HG03280 (cell line): Measurements from ENCODE around the gene EMILIN2.

Experiments used
- ATAC-seq: cut with Tn5 transposase; IDR thresholded peaks from one replicate; pipeline ENCODE4 v1.9.1; 2021; ENCODE audit warnings: mild to moderate bottlenecking, moderate library complexity; ENCODE audit not compliant: unreplicated experiment

EMILIN2 gene

DNA sequence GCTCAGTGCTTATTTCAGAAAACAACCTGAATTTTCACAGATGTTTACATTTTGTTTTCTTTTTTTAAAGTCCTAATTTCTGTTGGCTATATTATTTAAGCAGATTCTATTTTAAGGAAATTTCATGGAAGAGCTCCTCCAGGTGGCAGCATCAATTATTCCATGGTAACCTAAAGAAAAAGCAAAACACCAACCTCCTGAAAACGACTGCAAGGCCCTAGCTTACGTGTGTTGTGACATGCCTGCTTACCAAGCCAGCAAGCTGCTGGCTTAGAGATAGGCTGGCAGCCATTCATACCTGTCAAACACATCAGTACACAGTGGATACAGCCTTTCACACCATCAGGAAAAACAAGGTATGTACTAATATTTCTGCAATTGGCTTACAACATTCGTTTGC lies 101.2 kb downstream of the EMILIN2 start:
- no peak for ATAC-seq

DNA sequence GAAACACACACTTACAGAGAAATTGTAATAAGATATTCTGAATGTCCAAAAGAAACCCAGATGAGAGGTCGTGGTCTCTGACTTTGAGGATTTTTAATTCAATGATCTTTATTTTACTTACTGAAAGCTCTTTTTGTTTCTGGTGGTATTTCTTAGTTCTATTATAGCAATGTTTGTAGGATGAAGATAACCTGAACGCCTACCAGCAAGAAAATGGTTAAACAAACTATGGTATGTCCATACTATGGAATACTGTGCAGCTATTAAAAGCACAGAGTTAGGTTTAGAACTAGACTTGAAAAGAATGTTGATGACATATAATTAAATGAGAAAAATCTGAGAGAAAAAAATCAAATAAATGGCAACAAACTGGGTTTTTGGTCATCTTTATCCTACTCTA lies 105.8 kb downstream of the EMILIN2 start:
- ATAC-seq, result no peak

DNA sequence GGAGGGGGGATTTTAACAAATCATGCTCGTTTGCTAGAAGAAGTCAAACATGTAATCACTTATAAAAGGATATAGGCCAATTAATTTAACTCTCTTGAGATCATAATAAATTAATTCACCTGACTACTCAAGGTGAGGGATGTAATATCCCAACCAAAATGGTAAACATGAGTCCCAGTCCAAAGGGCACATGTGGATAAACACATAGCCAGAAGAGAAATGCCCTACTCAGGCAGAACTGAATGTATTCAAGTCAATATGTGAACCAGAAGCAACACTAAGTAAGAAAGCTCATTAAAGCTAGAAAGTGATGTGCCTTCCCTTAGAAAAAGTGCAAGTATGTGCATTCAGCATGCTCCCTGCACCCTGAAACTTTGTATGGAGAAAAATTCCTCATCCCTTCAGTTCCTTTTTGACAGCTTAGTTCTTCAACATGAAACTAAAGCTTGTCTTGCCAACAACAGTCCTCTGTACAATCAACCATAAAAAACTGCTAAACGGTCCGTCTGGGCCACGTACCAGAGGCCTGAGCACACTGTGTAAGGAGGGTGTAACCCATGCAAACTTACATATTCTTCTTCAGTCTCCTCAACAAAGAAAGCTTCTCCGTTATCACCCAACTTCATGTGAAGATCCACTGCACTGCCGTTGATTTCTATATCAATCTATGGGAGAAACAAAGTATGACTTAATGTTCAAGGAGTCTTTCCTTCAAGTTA lies 107.3 kb downstream of the EMILIN2 start:
- no peak for ATAC-seq

DNA sequence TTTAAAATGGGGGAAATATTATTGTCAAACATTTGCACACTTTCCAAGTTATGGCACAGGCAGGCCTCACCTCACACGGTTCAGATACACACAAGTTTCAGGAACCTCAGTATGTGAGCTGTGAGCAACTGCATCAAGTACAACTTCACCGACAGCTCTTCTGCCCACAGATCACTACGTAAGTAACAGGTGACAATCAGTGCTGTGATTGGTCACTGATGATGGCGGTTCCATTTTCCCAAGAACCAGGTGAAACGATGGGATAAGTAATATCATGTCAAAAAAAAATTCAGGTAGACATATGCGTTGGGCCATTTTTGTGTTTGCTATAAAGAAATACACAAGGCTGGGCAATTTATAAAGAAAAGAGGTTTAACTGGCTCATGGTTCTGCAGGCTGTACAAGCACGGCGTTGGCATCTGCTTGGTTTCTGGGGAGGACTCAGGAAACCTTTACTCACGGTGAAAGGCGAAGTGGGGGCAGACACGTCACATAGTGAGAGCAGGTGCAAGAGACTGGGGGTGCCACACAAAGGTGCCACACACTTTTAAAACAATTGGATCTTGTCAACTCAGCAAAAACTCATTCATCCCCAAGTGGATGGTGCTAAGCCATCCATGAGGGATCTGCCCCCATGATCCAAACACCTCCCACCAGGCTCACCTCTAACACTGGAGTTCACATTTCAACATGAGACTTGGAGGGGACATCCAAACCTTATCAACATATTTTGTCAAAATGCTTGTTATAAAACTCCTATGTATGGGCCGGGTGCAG lies 108.3 kb downstream of the EMILIN2 start:
- no peak for ATAC-seq

DNA sequence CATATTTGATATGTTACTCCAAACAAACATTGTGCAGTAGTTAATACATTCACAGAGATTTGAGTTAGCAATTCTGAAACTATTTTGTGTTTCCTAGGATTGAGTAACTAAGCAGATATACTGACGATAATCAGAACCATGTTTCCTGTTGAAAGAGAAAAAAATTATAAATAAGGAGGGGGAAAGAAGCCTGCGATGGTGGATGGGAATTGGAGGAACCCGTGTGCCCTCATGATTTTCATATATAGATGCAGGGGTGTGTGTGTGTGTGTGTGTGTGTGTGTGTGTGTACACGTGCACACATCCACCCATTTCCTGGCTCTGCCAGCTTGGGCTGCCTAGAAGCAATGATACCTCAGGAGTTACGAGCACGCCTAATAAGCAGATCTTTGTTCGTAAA lies 109.2 kb downstream of the EMILIN2 start:
- ATAC-seq, result no peak

DNA sequence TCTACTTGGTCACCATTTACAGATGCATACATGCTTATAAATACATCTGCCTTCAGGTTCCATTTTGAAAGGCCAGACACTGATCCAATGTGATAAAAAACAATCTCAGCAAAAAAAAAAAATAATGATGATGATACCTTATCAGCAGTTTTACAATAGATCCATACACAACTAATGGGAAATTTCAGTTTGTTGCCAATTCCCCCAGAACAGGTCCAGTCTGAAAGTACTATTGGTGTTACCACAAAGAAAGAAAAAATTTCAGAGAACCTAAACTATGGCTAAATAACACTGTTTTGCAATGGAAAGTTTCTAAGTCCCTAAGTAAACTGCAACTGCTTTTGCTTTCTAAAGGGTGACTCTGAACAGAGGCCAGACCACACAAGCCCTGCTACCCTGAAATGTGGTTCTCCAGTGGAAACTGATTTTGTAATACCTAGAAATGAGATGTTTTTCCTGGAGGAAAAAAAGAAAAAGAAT lies 112.1 kb downstream of the EMILIN2 start:
- peak; percentile 54 for ATAC-seq

DNA sequence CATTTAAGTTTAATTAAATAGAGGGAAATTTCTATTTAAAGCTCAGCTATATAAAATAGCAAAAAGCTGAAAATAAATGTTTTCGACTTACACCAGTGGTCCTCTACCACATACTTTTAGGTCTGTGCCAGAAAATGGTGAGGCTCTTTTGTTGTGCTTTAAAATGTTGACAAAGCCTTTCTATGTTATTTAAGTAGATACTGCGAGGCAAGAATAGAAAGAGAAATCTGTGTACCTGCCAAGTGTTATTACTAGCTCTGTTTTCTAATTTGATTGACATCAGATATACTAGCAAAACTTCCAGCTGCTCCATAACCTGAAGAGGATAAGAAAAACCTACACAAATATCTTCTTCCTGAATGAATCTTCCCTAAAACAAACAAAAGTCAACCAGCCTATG lies 112.5 kb downstream of the EMILIN2 start:
- no peak for ATAC-seq

DNA sequence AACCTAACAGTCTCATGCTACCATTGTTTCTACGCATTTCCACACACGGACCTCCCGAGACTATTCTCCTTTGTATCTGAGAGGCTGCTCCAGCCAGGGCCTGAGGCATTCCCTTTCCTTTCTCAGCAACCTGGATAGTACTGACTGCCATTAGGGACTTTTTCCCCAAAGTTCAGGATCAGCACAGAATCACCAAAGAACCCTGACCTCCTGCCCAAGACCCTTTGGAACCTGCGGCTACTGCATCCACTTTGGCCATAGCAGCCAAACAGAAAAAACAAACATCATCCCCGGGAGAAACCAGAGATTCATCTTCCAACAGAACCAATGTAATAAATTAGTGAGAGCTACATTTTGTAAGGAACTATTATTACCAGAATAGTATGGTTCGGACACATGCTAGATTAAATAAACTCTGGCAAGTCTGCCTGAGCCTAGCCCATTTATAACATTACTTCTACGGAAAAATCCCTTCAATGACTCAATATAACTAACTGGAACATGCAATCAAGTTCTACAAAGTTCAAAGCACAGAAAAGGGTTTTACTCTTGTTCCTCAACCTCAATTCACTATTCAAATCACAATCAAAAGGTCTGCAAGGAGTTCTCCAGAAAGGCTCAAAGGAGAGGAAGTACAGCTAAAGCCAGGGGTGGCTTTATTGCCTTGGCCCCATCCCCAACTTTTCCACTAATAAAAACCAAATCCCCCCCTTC lies 114.3 kb downstream of the EMILIN2 start:
- no peak for ATAC-seq

DNA sequence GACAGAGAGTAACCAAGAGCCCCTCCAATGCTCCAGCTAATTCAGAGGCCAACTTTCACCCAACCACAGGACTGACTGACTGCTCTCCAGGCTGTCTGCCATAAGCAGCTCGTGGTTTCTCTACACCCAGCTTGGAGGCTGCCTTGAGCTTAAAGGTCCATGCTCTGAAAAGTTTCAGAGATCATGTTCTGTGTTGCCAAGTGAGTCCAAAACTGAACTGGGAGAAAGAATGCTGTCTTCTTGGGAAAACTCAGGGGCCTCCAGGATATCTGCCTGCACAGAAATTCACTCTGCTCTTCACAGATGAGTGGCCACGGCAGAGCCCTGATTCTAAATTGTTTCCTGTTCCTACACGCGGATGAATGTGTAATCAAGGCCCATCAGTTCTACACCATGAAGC lies 115.0 kb downstream of the EMILIN2 start:
- ATAC-seq, result no peak

DNA sequence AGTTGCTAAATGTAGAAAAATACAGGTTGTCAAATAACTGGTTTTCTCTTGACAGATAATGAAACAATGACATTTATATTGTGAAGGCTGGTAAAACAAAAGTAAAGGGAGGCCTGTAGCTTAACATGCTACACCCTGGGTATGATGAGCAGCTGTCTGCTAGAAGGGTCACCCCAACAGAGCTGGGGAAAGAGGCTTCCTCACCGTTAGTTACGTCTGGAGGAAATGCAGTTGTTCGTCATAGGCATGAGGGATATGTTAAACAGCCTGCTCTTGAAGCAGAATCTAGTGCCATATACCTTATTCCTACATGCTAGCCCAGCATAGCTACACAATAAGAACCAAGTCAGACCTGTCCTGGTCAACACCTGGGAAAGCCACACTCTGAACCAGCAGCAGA lies 116.2 kb downstream of the EMILIN2 start:
- no peak for ATAC-seq

DNA sequence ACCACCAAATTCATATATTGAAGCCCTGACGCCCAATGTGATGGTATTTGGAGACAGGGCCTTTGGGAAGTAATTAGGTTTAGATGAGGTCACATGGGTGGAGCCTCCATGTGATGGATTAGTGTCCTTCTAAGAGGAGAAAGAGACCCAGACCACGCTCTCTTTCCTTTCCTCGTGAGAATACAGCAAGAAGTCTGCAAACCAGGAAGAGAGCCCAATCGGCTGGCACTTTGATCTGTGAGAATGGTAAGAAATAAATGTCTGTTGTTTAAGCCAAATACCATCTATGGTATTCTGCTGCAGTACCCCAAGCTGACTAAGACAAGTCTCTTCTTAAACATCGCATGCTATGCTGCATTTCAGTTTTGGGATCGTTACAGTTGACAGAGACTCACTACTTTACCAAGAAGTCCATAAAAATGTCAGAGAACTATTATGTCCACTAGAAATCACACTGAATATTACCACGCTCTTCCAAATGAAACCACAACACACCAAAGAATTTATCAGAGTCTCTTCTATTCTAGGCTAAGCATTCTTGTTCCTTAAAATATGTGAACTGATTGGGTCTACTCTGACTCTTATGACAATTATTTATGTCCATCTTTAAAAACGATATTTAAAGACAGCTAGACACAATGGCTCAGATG lies 117.7 kb downstream of the EMILIN2 start:
- ATAC-seq, result no peak
